Suprapubic skin (tissue), 4 donors: ENCODE data around the gene HM13. TPM values are rescaled to one million over a fixed set of nuclear protein-coding genes. Genes with fewer than 3 reads are reported as not detected.

ENCODE experiments used
- DNase-seq, 2 donors: peaks; one replicate each; pipeline ENCODE4 v3.0.0-alpha.2; 2019; ENCODE audit warnings: low spot score in 2 of 2
- H3K27ac ChIP-seq: fragments of 200-600 bp; sonication (generic); one replicate; pipeline ENCODE4 v1.5.1; 2019
- H3K27me3 ChIP-seq: fragments of 200-600 bp; sonication (generic); one replicate; pipeline ENCODE4 v1.5.1; 2019
- H3K36me3 ChIP-seq: fragments of 200-600 bp; sonication (generic); one replicate; pipeline ENCODE4 v1.5.1; 2019
- H3K4me1 ChIP-seq: fragments of 200-600 bp; sonication (generic); one replicate; pipeline ENCODE4 v1.5.1; 2019
- H3K4me3 ChIP-seq: fragments of 200-600 bp; sonication (generic); one replicate; pipeline ENCODE4 v1.5.1; 2019; ENCODE audit warnings: mild to moderate bottlenecking
- H3K9me3 ChIP-seq: fragments of 200-600 bp; sonication (generic); one replicate; pipeline ENCODE4 v1.5.1; 2019
- CTCF ChIP-seq, 2 donors: fragments of 200-600 bp in 1 of 2; fragments of 450-650 bp in 1 of 2; sonication (generic) in 1 of 2; IDR thresholded peaks; one replicate each; pipeline ENCODE4 v1.5.1; 2016 to 2019; ENCODE audit warnings: antibody characterized with exemption in 2 of 2, mild to moderate bottlenecking in 1 of 2, moderate library complexity in 1 of 2
- EP300 ChIP-seq: sonication (generic); formaldehyde crosslinking; IDR thresholded peaks from one replicate; pipeline ENCODE4 v1.6.1; 2017; ENCODE audit warnings: antibody characterized with exemption
- POLR2A ChIP-seq, 2 donors: fragments of 450-650 bp; IDR thresholded peaks; one replicate each; pipeline ENCODE4 v1.6.1; 2017; ENCODE audit warnings: antibody characterized with exemption in 2 of 2, mild to moderate bottlenecking in 2 of 2, moderate library complexity in 2 of 2
- POLR2AphosphoS5 ChIP-seq, 3 donors: sonication (generic); formaldehyde crosslinking; IDR thresholded peaks; one replicate each; pipeline ENCODE4 v1.6.1; 2017; ENCODE audit warnings: antibody characterized with exemption in 3 of 3
- WGBS: methylation state at CpG from one replicate; pipeline ENCODE4 v1.1.5; 2018; 5-methylcytosine and 5-hydroxymethylcytosine counted together
- total RNA-seq, 4 donors: library from RNA; depleted of rRNA; stranded (reverse); fragments of >200 nt; gene quantifications; one replicate each; pipeline ENCODE4 v1.1.0, GENCODE V29; 2016

Gene HM13
- total RNA-seq, 4 donors from 2014 or later: 44.3 to 59.7 (median 54.4) TPM

GRCh38 chr20:31551163-31552081, 37.2 kb downstream of the HM13 start:
- H3K4me1 ChIP-seq: peaks cover 10% of the 10 kb centered on the region
- peak overlapping the region; percentile 11 for H3K27ac ChIP-seq
- DNase-seq: no peak
- 86% methylated on average over 11 of the region's 11 CpGs for WGBS
- H3K27me3 ChIP-seq: no peaks in the 10 kb centered on the region
- H3K36me3 ChIP-seq: peaks cover 70% of the 10 kb centered on the region
- no peak overlapping the region for H3K4me3 ChIP-seq
- TF ChIP-seq POLR2AphosphoS5 (IDR thresholded peaks at IDR 0.05) (no peak), POLR2A (IDR thresholded peaks at IDR 0.05) (no peak), EP300 (no peak), CTCF (IDR thresholded peaks at IDR 0.05) (no peak)
- no peaks in the 10 kb centered on the region for H3K9me3 ChIP-seq

DNA sequence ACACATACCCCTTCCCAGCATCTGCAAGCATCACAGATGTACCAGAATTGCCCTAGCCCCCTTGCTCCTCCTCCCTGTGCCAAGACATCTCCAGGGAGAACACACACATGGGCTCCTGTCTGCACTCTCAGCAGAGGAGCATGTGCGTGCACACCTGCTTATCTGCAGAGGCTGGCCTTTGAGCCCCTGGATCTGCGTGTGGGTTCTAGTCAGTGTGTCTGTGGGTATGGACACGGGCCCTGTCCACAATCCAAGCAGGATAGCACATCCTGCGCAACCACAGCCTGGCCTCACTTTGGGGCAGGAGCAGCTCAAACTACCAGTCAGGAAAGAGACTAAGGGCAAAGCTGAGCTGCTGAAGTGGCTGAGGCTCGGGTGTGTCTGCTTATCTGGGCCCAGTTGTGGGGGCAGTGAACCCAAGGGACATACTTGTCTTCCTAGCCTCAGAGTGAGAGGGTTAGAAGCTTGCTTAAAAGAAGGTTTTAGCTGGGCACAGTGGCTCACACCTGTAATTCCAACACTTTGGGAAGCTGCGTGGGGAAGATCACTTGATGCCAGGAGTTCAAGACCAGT, 41.0 kb downstream of the HM13 start:
- WGBS: 61% methylated on average over 2 of the region's 6 CpGs
- Histone ChIP-seq H3K27me3 (no peaks in the 10 kb centered on the region), H3K36me3 (peaks cover 63% of the 10 kb centered on the region), H3K4me3 (no peak overlapping the region), H3K27ac (no peak overlapping the region), H3K9me3 (no peaks in the 10 kb centered on the region), H3K4me1 (peaks cover 7% of the 10 kb centered on the region)
- no peak for DNase-seq
- no peak for TF ChIP-seq EP300
- no peak for TF ChIP-seq POLR2AphosphoS5 (IDR thresholded peaks at IDR 0.05)
- no peak for TF ChIP-seq CTCF (IDR thresholded peaks at IDR 0.05)
- no peak for TF ChIP-seq POLR2A (IDR thresholded peaks at IDR 0.05)

GRCh38 chr20:31559704-31560093, 45.5 kb downstream of the HM13 start:
- Histone ChIP-seq H3K27me3 (no peaks in the 10 kb centered on the region), H3K4me3 (no peak overlapping the region), H3K4me1 (peaks cover 28% of the 10 kb centered on the region), H3K9me3 (no peaks in the 10 kb centered on the region), H3K27ac (peak overlapping the region; percentile 22), H3K36me3 (peaks cover 60% of the 10 kb centered on the region)
- WGBS: 93% methylated on average over 2 of the region's 2 CpGs
- DNase-seq: no peak
- TF ChIP-seq CTCF (IDR thresholded peaks at IDR 0.05) (no peak), POLR2AphosphoS5 (IDR thresholded peaks at IDR 0.05) (no peak), EP300 (no peak), POLR2A (IDR thresholded peaks at IDR 0.05) (no peak)

GRCh38 chr20:31560094-31560745, 46.0 kb downstream of the HM13 start:
- peak; percentile 78 to 85 for TF ChIP-seq CTCF (IDR thresholded peaks at IDR 0.05)
- TF ChIP-seq POLR2AphosphoS5 (IDR thresholded peaks at IDR 0.05): no peak
- Histone ChIP-seq H3K36me3 (peaks cover 55% of the 10 kb centered on the region), H3K4me1 (peaks cover 29% of the 10 kb centered on the region), H3K9me3 (no peaks in the 10 kb centered on the region), H3K27ac (peak overlapping the region; percentile 65), H3K4me3 (no peak overlapping the region), H3K27me3 (no peaks in the 10 kb centered on the region)
- 16% methylated on average over 6 of the region's 6 CpGs for WGBS
- no peak for DNase-seq
